C4-2B (cell line): Measurements from ENCODE around the gene GLI3.

Source experiments
- H3K27ac ChIP-seq: fragments of 450-650 bp; 2 replicates; pipeline ENCODE4 v1.5.1; 2017
- CTCF ChIP-seq: fragments of 450-650 bp; conservative IDR thresholded peaks from 2 replicates; pipeline ENCODE4 v1.5.1; 2017; ENCODE audit warnings: mild to moderate bottlenecking
- ZFX ChIP-seq: fragments of 450-650 bp; IDR thresholded peaks from 2 replicates; pipeline ENCODE4 v1.6.1; 2017

GLI3 gene

GRCh38 chr7:41972776-41973175 is 264.2 kb downstream of the GLI3 start:
- no peak overlapping the region for H3K27ac ChIP-seq
- TF ChIP-seq ZFX (no peak), CTCF (no peak)

- H3K27ac ChIP-seq, result no peak overlapping the region
- TF ChIP-seq ZFX (no peak), CTCF (no peak)
Measured at GRCh38 chr7:41972270-41972669, 264.7 kb downstream of the GLI3 start.

- H3K27ac ChIP-seq, result no peak overlapping the region
- TF ChIP-seq ZFX, result no peak
- no peak for TF ChIP-seq CTCF
Measured at GRCh38 chr7:41971640-41972187, 265.3 kb downstream of the GLI3 start.

GRCh38 chr7:41970941-41971340 is 266.1 kb downstream of the GLI3 start:
- H3K27ac ChIP-seq, result no peak overlapping the region
- TF ChIP-seq CTCF, result no peak
- no peak for TF ChIP-seq ZFX

GRCh38 chr7:41969561-41970105 is 267.4 kb downstream of the GLI3 start:
- TF ChIP-seq CTCF, result no peak
- no peak for TF ChIP-seq ZFX
- H3K27ac ChIP-seq, result no peak overlapping the region

GRCh38 chr7:41967156-41967555 is 269.9 kb downstream of the GLI3 start:
- H3K27ac ChIP-seq, result no peak overlapping the region
- TF ChIP-seq CTCF, result no peak
- no peak for TF ChIP-seq ZFX

GRCh38 chr7:41965951-41966505 is 271.0 kb downstream of the GLI3 start:
- H3K27ac ChIP-seq, result no peak overlapping the region
- TF ChIP-seq CTCF, result no peak
- no peak for TF ChIP-seq ZFX
